GM06990 (cell line): Measurements from ENCODE around the gene SLC38A11.

Source experiments
- DNase-seq: peaks from one replicate; pipeline ENCODE4 v3.0.0-alpha.2; 2011; ENCODE audit not compliant: insufficient read length; ENCODE audit errors: extremely low read depth
- H3K27me3 ChIP-seq: replicated peaks from 2 replicates; pipeline ENCODE4 v1.6.0; 2011; ENCODE audit warnings: low read length; ENCODE audit not compliant: control insufficient read depth, insufficient read depth
- H3K36me3 ChIP-seq: 2 replicates; pipeline ENCODE4 v1.5.1; 2011; ENCODE audit warnings: low read length; ENCODE audit not compliant: control insufficient read depth, insufficient read depth
- H3K4me3 ChIP-seq: replicated peaks from 2 replicates; pipeline ENCODE4 v1.5.1; 2011; ENCODE audit warnings: low read depth, mild to moderate bottlenecking, control low read depth, low read length
- TF ChIP-seq, protein P1 (sequence below): IDR thresholded peaks from 2 replicates; pipeline ENCODE4 v1.5.1; 2011; ENCODE audit warnings: low read length, control low read depth, mild to moderate bottlenecking, inconsistent platforms; ENCODE audit not compliant: insufficient read depth, poor library complexity, severe bottlenecking

The SLC38A11 gene

DNA sequence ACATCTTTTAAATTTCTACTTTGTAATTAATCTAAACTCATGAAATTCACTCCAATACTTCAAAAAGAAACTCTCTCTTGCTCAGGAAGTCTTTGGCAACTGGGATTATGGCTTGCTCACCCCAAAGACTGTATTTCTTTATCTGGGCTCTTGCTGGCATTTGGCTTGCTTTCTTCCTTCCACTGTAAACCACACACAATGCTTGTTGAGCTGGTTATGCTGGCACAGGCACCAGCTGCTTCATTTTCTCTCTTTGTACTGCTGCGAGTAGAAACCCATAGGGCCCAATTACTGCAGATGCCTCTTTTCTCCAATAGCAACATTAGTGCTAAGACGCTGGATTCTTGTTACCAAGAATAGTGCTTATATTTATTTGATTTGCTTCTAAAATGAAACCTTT, 51.4 kb downstream of the SLC38A11 start:
- no peaks in the 10 kb centered on the region for H3K27me3 ChIP-seq
- no peak overlapping the region for H3K4me3 ChIP-seq
- H3K36me3 ChIP-seq = no peaks in the 10 kb centered on the region
- DNase-seq = no peak
- TF ChIP-seq, protein P1, sequence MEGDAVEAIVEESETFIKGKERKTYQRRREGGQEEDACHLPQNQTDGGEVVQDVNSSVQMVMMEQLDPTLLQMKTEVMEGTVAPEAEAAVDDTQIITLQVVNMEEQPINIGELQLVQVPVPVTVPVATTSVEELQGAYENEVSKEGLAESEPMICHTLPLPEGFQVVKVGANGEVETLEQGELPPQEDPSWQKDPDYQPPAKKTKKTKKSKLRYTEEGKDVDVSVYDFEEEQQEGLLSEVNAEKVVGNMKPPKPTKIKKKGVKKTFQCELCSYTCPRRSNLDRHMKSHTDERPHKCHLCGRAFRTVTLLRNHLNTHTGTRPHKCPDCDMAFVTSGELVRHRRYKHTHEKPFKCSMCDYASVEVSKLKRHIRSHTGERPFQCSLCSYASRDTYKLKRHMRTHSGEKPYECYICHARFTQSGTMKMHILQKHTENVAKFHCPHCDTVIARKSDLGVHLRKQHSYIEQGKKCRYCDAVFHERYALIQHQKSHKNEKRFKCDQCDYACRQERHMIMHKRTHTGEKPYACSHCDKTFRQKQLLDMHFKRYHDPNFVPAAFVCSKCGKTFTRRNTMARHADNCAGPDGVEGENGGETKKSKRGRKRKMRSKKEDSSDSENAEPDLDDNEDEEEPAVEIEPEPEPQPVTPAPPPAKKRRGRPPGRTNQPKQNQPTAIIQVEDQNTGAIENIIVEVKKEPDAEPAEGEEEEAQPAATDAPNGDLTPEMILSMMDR = no peak

DNA sequence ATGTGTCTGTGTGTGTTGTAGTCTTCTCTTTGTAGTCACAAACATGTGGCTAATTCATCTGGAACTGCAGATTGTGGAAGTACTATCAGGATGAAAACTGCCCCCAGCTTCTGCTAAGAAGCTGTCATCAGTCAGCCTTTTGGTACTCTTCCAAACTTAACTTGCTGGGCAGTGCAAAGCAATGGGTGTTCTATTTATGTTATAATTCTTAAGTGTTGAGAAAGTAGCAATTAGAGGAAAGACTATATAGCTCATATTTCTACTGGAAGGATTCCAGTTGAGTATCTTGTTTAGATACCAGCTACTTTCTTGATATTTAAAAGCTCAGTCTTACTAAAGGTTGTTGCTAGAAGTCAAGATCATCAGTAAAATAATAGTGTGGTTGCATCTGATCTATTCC, 52.1 kb downstream of the SLC38A11 start:
- H3K27me3 ChIP-seq = no peaks in the 10 kb centered on the region

DNA sequence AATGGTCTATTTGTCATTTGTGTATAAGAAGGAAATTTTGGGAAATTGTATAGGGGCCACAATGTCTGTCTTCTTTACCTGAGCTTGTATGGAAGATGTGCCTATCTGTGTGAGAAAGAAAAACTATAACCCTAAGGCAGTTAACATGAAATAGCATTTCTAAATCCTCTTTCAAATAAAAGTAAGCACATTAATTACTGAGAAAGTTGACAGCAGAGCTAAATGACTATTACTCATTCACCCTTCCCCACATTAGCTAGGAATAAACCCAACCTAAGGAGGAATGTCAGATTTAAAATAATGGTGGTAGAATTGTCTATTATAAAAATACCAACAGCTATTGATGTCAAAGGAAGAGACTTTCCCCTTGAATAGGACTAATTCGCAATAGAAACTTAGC, 56.2 kb downstream of the SLC38A11 start:
- Histone ChIP-seq H3K4me3 (no peak overlapping the region), H3K36me3 (no peaks in the 10 kb centered on the region), H3K27me3 (no peaks in the 10 kb centered on the region)
- TF ChIP-seq, protein P1 = no peak
- no peak for DNase-seq

More for the DNA sequence above, 52.1 kb downstream of the SLC38A11 start:
- Histone ChIP-seq H3K36me3 (no peaks in the 10 kb centered on the region), H3K4me3 (no peak overlapping the region)
- no peak for DNase-seq
- TF ChIP-seq, protein P1 = no peak

DNA sequence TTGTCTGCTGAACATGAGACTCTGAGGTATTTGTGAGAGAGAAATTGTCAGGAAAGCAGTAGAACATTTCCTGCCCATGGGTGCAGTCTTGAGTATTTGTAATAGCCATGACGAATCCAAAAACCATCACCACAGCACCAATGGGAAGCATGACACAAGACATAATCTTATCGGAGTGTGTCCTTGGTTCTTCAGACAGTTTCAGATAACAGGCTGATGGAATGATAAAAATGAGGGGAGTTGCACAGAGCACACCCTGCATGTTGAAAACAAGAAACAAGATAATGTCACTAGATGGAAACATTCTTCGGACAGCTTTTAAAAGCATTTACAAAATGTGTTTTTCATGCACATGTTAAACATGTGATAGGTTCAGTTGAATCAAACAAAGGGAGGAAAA, 56.9 kb downstream of the SLC38A11 start:
- H3K36me3 ChIP-seq = no peaks in the 10 kb centered on the region
- DNase-seq = no peak
- no peak overlapping the region for H3K4me3 ChIP-seq
- H3K27me3 ChIP-seq = no peaks in the 10 kb centered on the region
- TF ChIP-seq, protein P1 = no peak

DNA sequence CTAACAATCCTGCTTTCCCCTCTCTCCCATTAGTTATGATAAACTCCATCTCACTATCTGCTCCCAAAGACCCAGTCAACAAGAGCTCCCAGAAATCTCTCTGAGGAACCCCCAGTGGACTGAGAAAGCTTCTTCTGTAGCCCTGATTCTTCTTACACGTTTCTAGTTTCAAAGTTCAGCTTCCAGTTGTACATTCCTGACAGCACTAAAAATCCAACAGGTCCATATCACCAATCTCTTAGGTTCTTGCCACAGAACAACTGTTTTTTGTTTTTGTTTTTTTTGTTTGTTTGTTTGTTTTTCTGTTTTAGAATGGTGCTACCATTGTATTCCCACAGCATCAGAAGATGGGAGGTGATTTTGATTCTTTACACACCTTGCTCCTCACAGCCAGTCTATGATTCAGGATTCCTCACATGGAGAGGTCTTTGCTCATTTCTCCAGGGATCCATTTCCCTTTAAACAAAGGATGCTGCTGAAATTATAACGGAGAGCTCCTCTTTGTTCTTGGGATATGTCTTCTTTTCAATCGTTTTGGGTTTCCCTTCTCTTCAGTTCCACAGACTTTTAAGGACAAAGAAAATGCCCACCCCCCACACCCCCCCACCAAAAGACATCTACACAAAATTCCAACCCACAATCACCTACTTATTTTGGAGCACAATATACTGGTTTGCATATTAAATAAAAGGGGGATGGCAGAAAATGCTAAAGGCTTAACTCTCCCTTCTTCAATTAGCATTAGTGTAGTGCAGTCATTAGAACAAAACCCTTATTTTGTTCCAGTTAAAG, 57.7 kb downstream of the SLC38A11 start:
- Histone ChIP-seq H3K27me3 (no peaks in the 10 kb centered on the region), H3K4me3 (no peak overlapping the region), H3K36me3 (no peaks in the 10 kb centered on the region)
- no peak for DNase-seq
- TF ChIP-seq, protein P1 = no peak
